ENCODE data around the gene SSX2IP. TPM values are rescaled to one million over a fixed set of nuclear protein-coding genes. Genes with fewer than 3 reads are reported as not detected.
A peak's percentile ranks its signal among the peaks of the same experiment; 100 is the strongest.
"Not testable (repeated sequence)": the region's sequence is repeated elsewhere in the genome, so short reads cannot be mapped to it uniquely, and the experiment has no call there.

Gene SSX2IP
- total RNA-seq, 4 donors from 2014 or later = 1.9 to 8.0 (median 3.9) TPM

DNA sequence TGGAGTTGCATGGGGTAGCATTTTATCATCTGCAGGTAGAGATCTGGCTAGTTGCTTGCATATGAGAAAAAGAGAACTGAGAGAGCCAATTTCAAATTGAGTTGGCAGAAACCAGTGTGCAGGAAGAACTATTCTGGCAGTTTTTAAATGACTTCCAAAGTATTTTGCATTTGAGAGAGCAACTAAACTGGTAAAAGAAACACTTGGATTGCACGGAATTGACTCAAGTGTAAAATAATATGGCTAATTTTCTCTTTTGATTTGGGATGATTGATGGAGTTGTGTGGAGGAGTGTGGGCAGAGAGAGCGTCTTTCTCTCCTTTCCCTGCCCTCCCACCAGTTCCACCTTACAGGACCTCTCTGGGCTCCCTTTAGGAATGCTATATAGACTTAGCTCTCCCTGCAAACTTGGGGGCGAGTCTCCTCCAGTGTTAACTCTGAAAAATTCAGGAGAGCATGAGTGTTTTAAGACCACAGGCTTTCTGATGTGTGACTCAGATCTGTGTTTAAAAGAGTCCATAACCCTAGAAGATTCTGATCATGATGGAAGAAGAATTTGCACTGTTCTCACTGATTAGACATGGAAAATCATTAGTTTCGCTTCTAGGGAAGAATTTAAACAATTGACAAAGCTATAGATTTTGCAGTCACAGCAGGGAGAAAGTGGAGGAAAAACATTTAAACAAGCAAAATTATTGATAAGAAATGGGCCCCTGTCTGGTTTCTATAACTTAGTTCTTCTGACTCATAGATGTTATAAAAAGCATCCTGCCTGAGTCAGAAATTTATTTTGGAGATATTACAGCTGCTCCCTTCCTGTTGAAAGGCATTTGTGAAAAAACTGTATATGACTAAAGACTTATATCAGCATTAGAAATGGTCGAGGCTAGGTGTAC is 91.2 kb downstream of the SSX2IP start:
- ATAC-seq (ENCODE audit: low FRiP score) (peak; percentile 65), DNase-seq (ENCODE audit: low spot score) (no peak)
- TF ChIP-seq, protein P1, sequence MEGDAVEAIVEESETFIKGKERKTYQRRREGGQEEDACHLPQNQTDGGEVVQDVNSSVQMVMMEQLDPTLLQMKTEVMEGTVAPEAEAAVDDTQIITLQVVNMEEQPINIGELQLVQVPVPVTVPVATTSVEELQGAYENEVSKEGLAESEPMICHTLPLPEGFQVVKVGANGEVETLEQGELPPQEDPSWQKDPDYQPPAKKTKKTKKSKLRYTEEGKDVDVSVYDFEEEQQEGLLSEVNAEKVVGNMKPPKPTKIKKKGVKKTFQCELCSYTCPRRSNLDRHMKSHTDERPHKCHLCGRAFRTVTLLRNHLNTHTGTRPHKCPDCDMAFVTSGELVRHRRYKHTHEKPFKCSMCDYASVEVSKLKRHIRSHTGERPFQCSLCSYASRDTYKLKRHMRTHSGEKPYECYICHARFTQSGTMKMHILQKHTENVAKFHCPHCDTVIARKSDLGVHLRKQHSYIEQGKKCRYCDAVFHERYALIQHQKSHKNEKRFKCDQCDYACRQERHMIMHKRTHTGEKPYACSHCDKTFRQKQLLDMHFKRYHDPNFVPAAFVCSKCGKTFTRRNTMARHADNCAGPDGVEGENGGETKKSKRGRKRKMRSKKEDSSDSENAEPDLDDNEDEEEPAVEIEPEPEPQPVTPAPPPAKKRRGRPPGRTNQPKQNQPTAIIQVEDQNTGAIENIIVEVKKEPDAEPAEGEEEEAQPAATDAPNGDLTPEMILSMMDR (IDR thresholded peaks at IDR 0.05) = no peak

GRCh38 chr1:84598418-84598817 is 91.8 kb downstream of the SSX2IP start:
- ATAC-seq (ENCODE audit: low FRiP score) (no peak), DNase-seq (ENCODE audit: low spot score) (no peak)
- TF ChIP-seq, protein P1 (IDR thresholded peaks at IDR 0.05) = no peak

DNA sequence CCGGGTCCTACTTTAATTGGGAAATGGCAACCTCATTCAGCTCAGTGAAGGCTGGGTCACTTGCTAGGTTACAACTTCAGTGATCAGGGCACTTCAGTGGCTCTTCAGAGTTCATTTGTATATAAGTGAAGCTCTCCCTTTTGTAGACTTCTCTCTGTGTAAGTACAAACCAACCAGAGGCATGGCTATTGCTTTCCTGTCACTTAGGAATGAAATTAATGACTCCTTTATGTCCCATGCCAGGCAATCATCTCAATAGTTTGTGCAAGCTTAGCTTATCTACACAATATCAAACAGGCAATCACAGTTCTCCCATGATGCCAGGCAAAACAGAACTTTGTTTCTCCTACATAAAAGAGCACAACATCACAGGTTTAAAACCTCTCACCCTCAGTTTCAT is 93.2 kb downstream of the SSX2IP start:
- TF ChIP-seq, protein P1 (IDR thresholded peaks at IDR 0.05) = no peak
- no peak for DNase-seq (ENCODE audit: low spot score)
- no peak for ATAC-seq (ENCODE audit: low FRiP score)

DNA sequence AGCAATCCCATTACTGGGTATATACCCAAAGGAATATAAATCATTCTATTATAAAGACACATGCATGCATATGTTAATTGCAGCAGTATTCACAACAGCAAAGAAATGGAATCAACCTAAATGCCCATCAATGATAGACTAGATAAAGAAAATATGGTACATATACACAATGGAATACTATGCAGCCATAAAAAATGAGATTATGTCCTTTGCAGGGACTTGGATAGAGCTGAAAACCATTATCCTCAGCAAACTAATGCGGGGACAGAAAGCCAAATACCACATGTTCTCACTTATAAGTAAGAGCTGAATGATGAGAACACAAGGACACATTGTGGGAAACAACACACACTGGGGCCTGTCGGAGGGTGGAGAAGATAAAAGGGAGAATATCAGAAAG is 95.3 kb downstream of the SSX2IP start:
- ATAC-seq (ENCODE audit: low FRiP score) = not testable (repeated sequence)

More for the DNA sequence above, 95.3 kb downstream of the SSX2IP start:
- DNase-seq (ENCODE audit: low spot score) = not testable (repeated sequence)

Other genes starting within 250 kb of the SSX2IP start
- 10 to 100 TPM; 24.9 to 45.6 (median 30.7) TPM for gene RPF1, start 211.2 kb downstream of the SSX2IP start, total RNA-seq
- gene SPATA1, start 184.1 kb downstream of the SSX2IP start, total RNA-seq = 1 to 10 TPM in 3 of 4 donors, under 1 TPM in 1; 0.31 to 7.9 (median 3.1) TPM
- 10 to 100 TPM; 58.3 to 89.2 (median 74.3) TPM for gene GNG5, start 183.9 kb downstream of the SSX2IP start, total RNA-seq
- 10 to 100 TPM; 12.2 to 23.5 (median 16.4) TPM for gene CTBS, start 116.0 kb downstream of the SSX2IP start, total RNA-seq
- gene LPAR3, start 202.7 kb upstream of the SSX2IP start, total RNA-seq = under 1 TPM in 1 of 4 donors, not detected in 3; 0.72 TPM

Measured in omental fat pad (tissue), 4 donors.